AG04449 (cell line): ENCODE measurements around the gene TGFA.
A peak's percentile ranks its signal among the peaks of the same experiment; 100 is the strongest.

ENCODE experiments used
- CTCF ChIA-PET: fragments of 350-600 bp; formaldehyde crosslinking; extraction: SDS; loops from one replicate; lab custom pipeline; 2021; ENCODE audit warnings: antibody characterized with exemption; lab: Yijun Ruan, JAX
- POLR2A ChIA-PET: fragments of 400-600, 350-600 bp; formaldehyde crosslinking; extraction: SDS; loops from one replicate; lab custom pipeline; 2020; ENCODE audit warnings: antibody characterized with exemption, inconsistent platforms; lab: Yijun Ruan, JAX
- DNase-seq: peaks from one replicate; pipeline ENCODE4 v3.0.0-alpha.2; 2010; ENCODE audit warnings: low read depth, low spot score
- H3K4me3 ChIP-seq: 2 replicates; pipeline ENCODE4 v1.5.1; 2011; ENCODE audit warnings: low read depth, mild to moderate bottlenecking, control low read depth, low read length
- TF ChIP-seq, protein P1 (sequence below): IDR thresholded peaks from one replicate; pipeline ENCODE4 v1.5.1; 2011; ENCODE audit warnings: mild to moderate bottlenecking, moderate library complexity, low read length, control low read depth, inconsistent platforms; ENCODE audit not compliant: insufficient read depth; ENCODE audit errors: missing control alignments

The TGFA gene

DNA sequence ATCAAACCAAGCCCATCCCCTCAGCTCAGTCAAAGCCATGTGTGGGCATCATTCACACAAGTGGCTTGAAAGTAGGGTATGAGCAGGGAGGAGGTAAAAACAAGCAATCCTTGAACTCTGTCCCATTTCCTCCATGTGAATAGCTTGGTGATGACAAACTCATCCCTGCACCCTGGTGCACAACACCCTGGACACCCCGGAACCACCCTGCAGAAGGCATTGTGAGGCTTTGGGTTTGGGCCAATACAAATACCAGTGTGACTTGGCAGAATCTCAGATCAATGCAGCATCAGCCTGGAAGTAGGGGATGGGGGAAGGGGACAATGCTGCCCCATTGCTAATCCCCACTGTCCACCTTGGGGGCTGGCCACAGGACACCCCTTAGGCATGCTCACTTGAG, 28.6 kb downstream of the TGFA start:
- no peak for DNase-seq
- CTCF ChIA-PET, result no interaction called here

DNA sequence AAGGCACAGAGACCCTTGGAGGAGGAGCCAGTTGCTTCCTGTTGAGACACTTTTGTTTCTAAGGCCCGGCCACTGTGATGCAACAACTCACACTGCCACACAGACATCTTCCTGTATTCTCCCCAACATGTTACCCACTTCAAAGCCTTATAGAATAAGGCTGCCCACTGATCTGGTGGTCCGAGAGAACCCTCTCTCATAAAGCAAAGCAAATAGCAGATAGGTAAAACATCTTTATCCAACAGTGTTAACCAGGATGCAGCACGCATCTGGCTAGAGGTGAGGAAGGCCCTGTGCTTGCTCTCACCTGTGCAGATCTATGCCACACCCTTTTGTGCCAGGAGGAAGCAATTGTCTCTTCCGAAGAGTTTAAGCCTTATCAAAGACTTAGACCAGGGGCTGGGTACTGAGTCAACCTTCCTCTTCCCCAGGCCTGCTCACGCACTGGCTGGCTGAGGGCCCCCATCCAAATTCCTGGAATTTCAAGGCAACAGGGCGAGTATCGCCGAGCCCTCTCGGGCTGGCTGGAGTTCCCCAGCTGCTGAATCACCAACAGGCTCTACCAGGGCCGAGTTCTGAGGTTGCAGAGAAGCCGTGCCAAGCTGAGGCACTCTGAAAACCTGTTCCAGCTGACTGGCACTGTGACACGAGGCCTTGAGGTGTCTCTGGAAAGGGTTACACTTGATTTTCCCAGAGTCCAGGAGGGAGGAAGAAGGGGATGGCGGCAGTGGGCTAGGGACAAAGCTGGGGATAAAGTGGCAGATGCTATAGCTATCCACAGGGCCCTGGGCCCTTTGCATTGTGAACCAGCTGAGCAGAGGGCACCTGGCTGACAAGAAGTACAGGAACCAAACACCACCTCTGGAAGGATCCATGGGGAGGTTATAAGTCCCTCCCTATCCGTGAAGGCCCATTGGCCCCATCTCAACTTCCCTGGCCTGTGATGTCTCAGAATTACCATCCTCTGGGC, 29.3 kb downstream of the TGFA start:
- peak; percentile 26 for DNase-seq
- CTCF ChIA-PET, result no interaction called here
- POLR2A ChIA-PET, result no interaction called here
- H3K4me3 ChIP-seq, result no peak overlapping the region
- TF ChIP-seq, protein P1, sequence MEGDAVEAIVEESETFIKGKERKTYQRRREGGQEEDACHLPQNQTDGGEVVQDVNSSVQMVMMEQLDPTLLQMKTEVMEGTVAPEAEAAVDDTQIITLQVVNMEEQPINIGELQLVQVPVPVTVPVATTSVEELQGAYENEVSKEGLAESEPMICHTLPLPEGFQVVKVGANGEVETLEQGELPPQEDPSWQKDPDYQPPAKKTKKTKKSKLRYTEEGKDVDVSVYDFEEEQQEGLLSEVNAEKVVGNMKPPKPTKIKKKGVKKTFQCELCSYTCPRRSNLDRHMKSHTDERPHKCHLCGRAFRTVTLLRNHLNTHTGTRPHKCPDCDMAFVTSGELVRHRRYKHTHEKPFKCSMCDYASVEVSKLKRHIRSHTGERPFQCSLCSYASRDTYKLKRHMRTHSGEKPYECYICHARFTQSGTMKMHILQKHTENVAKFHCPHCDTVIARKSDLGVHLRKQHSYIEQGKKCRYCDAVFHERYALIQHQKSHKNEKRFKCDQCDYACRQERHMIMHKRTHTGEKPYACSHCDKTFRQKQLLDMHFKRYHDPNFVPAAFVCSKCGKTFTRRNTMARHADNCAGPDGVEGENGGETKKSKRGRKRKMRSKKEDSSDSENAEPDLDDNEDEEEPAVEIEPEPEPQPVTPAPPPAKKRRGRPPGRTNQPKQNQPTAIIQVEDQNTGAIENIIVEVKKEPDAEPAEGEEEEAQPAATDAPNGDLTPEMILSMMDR, result no peak

More for the DNA sequence above, 28.6 kb downstream of the TGFA start:
- no peak overlapping the region for H3K4me3 ChIP-seq
- POLR2A ChIA-PET, result no interaction called here
- TF ChIP-seq, protein P1, result no peak

DNA sequence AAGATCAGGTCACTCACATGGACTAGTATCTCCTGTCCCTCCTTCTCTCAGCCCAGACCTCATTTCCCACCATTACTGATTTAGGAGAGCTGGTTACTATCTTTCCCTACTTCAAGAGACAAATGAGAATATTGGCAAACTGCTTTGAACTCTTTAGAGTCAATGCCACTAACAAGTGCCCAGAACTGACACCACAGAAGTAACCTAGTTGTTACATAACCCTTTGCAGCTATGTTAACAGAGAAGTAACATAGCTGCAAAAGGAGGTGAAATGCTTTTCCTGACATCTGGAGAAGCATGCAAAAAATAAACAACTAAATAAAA, 30.0 kb downstream of the TGFA start:
- TF ChIP-seq, protein P1, result no peak
- POLR2A ChIA-PET, result no interaction called here
- DNase-seq, result no peak
- no peak overlapping the region for H3K4me3 ChIP-seq
- CTCF ChIA-PET, result no interaction called here

DNA sequence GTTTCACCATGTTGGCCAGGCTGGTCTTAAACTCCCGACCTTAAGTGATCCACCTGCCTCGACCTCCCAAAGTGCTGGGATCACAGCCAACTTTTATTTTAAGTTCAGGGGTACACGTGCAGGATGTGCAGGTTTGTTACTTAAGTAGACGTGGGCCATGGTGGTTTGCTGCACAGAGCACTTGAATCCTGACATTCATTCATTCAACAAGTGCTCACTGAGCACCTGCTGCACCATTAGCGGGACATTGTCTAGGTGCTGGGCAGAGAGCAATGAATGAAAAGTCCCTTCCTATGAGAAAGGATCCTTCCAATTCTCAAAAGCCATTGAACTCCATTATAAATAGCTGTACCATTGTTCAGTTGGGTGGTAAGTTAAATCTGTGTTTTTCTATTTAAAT, 31.0 kb downstream of the TGFA start:
- TF ChIP-seq, protein P1, result no peak
- no peak for DNase-seq
- POLR2A ChIA-PET, result no interaction called here
- CTCF ChIA-PET, result no interaction called here
- H3K4me3 ChIP-seq, result no peak overlapping the region

DNA sequence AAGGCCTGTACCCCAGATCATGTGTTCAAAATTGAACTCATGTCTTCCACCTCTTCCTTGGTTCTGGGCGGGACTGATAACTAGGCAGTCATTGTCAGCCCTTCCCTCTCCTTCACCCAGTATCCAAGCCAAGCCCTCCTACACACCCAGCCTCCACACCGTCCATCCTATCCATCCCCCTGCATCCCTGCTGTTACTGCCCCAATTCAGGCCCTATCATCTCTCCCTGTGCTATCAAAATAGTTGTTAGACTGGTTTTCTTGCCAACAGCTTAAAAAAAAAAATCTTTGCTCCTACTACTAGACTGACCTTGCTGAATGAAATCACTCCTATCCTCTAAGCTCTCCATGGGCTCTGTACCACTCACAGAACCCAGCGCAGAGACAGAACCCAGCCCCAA, 32.8 kb downstream of the TGFA start:
- DNase-seq, result no peak
- ChIA-PET CTCF (no interaction called here), POLR2A (no interaction called here)
- no peak overlapping the region for H3K4me3 ChIP-seq
- TF ChIP-seq, protein P1, result no peak

DNA sequence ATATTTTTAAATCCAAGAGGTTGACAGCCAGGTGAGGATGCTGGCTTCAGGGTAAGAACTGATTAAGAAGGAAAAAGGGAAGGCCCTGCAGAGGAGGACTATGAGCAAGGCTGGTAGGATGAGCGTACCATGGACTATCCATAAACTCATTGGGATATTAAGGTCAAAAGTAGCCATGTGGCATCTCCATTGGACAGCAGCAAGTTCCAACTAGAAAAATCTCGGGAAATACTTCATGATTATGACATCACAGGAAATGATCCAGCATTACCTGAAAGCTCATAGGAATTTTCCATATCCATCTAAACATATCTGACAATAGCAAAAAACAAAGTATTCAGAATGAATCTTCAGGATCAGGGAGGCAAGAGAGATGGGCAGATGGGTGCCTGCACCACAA, 34.2 kb downstream of the TGFA start:
- TF ChIP-seq, protein P1, result no peak
- ChIA-PET POLR2A (no interaction called here), CTCF (no interaction called here)
- no peak overlapping the region for H3K4me3 ChIP-seq
- no peak for DNase-seq
